ENCODE measurements around the gene TRMT11.
"Not testable (repeated sequence)": the region's sequence is repeated elsewhere in the genome, so short reads cannot be mapped to it uniquely, and the experiment has no call there.

TRMT11 gene

DNA sequence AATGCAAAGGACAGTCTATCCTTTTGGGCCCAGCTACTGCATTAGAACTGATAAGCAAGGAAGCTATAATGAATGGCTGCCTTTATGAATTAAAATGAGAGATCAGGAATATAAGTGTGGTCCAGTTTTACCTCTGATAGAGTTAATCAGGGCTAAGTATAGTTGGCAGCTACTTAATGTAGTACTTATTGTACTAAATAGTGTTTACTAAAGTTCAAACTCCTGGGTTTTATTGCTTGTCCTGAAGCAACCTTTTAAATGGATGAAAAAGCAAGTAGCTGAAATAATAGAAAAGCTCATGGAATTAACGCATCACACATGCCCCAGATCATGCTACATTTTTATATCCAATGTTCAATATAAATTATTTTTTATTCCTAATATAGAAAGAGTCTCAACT is 5.3 kb downstream of the TRMT11 start:
- DNase-seq (ENCODE audit: low read depth in 1 of 2, low spot score in 1 of 2) = no peak

DNA sequence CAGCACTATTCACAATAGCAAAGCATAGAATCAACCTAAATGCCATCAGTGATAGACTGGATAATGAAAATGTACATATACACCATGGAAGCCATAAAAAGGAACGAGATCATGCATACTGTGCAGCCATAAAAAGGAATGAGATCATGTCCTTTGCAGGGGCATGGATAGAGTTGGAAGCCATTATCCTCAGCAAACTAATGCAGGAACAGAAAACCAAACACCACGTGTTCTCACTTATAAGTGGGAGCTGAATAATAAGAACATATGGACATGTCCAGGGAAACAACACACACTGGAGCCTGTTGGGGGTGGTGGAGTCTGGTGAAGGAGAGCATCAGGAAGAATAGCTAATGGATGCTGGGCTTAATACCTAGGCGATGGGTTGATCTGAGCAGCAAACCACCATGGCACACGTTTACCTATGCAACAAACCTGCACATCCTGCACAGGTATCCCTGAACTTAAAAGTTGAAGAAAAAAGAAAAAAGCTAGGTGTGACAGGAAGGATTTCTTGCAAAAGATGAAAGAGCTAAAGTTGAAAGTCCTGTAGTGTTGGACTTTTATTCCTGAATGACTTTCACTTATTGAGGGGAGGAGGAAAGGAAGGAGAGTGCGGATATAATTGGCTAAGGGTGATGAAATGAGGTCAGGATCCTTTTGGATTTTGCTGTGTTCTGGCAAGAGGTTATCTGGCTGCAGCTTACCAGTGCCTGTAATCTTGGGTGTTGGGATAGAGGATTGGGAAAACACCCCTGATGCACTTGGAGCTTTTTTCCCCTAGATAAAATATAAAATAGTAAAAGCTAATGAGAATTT is 8.5 kb downstream of the TRMT11 start:
- DNase-seq (ENCODE audit: low read depth in 1 of 2, low spot score in 1 of 2) = no peak

DNA sequence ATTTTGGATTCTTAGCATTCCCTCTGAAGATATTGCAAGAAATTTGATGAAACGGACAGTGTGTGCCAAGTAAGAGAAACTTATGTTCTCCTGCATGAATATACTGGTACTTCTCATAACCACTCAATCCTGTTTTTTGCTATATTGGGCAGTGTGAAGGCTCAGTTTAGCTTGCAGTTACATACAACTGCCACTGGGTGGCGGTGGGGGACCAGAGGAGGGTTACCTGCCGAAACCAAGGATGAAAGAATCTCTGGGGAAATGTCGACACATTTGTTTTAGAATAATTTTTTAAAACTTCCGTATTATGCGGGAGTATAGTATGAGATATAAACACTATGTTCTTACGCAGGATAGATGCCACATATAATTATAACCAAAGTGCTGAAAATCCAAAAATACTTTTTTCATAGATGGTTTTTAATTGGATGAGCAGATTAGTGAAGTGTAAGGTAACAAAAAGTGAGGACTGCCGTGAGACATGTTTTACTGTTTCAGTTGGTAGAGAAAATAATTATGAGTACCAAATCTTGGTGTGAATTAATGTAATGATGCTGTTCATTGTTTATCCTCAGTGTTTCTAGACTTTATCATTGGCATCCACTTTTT is 9.7 kb downstream of the TRMT11 start:
- peak; percentile 36 to 38 for DNase-seq (ENCODE audit: low read depth in 1 of 2, low spot score in 1 of 2)

DNA sequence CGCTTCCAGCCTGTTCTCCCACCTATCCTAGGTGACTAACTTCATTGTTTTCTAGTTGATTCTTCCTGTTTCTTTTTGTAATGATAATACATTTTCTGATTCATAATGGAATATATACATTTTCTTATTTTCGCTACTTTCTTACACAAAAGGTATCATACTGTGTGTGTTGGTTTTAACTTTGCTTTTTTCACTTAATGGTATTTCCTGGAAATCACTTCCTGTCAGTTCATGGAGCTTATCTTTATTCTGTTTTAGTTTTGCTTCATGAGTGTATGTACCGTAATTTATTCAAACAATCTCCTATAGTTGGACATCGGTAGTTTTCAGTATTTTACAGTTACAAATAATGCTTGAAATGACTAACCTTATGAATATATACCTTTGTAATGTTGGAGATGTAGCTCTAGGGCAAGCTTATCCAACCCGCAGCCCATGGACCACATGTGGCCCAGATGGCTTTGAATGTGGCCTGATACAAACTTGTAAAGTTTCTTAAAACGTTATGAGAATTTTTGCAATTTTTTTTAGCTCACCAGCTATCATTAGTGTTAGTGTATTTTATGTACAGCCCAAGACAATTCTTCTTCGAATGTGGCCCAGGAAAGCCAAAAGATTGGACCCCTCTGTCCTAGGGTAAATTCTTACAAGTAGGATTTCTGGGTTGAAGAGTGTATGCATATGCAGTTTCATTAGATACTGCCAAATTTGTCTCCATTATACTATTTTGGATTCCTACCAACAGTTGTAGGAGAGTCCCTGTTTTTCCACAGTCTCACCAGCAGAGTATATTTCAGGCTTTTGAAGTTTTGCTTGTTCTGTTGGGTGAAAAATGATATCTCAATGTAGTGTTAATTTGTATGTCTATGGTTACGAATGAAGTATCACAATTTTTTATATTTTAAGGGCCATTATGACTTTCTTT is 16.7 kb downstream of the TRMT11 start:
- DNase-seq (ENCODE audit: low read depth in 1 of 2, low spot score in 1 of 2) = no peak

DNA sequence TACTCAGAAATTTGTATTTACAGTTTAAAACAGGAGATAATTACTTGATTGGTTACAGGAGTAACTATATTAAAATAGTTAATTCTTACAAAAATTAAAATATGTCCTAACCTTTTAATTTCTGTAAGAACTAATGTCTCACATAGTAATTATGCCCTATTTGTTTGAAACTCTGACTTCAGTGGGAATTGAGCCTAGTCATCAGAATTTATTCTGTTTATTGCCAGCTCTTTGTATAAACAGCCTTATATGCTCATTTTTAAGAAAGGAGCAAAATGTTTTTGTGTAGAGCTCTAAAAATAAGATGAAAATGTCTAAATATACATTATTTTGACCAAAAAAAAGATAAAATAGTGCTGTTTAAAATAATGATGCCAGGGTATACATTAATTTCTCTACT is 21.5 kb downstream of the TRMT11 start:
- no peak for DNase-seq (ENCODE audit: low read depth in 1 of 2, low spot score in 1 of 2)

DNA sequence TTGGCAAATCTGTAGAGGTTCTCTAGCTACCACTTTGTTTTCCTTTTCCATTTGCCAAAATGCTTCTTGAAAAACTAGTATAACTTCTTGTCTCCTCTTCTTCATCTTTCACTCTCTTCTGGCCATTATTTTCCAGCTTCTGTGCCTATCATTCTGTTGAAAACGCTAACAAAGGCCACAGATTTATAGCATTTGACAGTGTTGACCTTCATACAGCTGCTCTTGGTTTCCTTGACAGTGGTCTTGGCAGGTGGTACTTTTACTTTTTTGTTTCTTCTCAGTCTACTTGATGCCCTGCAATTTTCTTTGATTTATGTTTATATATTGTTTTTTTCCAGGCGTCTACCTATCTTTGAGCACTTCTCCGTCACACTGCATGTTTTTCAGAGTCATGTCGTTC is 23.7 kb downstream of the TRMT11 start:
- DNase-seq (ENCODE audit: low read depth in 1 of 2, low spot score in 1 of 2) = no peak

DNA sequence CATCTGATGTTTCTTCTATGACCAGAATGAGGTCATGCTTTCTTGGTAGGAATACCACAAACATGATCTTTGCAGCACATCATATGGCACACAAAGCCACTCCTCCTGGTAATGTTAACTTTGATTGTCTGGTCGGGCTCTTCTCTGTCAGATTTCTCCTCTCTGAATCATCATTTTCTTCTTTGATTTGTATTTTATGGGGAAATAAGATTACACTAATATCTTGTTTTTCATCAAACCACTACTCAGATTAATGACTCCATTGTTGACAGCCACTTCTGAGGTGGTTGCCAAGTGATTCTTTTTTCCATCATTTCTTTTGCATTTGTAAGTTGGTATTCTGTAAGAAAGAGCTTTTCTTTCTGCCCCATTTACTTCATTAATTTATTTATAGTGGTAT is 29.5 kb downstream of the TRMT11 start:
- DNase-seq (ENCODE audit: low read depth in 1 of 2, low spot score in 1 of 2) = no peak

DNA sequence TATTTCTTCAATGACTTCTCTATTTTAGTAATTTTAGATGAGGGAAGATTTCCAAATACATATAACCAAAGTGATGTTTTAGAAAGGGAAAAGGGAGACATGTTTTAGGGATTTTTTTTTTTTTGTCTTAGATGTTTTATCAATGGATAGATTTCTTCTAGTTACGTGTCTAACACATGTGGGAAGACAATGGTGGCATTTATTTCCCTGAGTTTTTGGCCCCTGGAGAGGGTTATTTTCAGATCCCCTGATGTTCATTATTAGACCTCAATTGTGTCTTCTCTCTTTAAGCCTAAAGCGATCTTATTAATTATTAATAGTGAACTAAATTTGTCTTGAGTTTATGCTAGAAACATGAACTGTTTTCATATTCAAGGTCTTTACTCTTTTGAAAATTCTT is 30.3 kb downstream of the TRMT11 start:
- no peak for DNase-seq (ENCODE audit: low read depth in 1 of 2, low spot score in 1 of 2)

DNA sequence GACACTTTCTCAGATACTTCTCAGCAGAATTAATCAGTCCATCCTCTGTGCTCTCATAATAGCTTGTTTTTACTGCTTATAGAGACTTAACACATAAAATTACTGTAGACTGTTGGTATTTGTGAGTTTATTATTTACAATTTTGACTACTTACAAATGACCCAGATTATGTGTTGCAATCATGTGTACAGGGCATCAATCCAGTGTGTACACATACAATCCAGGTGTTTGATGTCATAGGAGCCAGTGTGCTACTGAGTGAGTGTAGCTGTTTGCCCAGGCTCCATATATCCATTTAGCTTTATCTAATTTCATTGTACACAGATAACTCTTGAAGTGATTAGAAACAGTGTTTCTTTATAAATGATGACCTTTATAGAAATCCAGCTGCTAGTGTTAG is 31.3 kb downstream of the TRMT11 start:
- no peak for DNase-seq (ENCODE audit: low read depth in 1 of 2, low spot score in 1 of 2)

DNA sequence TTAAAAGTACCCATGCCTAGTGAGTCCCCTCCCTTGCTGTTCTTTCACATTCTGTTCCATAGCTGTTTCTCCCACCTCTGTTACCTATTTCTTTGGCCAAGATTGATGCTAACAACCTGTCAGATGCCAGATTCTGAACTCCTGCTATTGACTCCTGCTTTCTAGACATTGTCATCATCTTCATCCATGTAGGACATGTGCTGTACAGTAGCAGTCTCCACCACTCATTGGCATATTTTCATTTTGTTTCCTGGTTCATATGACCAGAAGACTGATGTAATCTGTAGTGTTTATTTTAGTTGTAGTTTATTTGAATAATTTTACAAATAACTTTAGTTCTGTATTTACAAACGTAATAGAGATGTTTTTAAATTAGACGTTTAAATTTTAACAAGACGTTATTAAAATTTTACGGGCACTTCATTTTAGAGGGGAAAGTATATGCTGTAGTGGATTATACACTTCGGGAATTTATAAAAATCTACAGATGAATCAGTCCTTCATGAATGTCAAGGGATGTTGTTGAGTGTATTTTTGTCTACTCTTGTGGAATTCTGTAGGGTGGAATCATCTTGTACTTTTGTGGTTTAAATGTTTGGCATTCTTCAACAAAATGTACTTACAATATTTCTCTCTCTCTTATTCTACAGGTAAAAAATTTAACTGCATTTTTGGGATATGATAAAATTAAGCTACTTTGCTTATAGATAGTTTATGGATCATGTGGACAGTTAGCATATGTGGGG is 34.1 kb downstream of the TRMT11 start:
- no peak for DNase-seq (ENCODE audit: low read depth in 1 of 2, low spot score in 1 of 2)

DNA sequence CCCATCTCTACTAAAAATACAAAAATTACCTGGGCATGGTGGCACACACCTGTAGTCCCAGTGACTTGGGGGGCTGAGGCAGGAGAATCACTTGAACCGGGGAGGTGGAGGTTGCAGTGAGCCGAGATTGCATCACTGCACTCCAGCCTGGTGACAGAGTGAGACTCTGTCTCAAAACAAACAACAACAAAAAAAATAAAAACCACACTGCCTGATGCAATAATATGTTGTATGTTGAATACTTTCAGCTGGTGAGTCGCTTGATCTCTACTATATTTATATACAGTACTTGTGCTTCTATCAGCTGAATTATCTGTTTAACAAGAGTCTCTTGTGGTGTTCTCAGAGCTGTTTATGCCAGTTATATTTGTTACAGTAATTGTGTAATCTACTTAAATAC is 37.1 kb downstream of the TRMT11 start:
- DNase-seq (ENCODE audit: low read depth in 1 of 2, low spot score in 1 of 2) = not testable (repeated sequence)

DNA sequence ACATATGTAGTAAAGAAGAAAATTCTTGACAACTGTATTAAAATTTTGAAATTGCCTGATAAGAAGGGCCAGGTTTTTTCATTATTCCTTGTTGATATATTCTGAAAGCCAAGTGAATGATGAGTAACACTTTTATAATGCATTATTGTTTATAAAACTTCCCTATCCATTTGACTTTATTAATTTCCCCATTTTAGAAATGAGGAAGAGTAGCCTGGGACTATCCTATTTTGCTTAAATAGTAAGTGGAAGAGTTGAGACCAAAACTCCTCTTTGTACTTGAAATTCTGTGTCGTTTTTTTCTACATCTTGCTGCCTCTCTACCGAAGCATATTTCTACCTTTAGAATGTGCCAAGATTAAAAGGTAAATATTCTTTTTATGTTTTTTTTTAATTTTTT is 39.7 kb downstream of the TRMT11 start:
- DNase-seq (ENCODE audit: low read depth in 1 of 2, low spot score in 1 of 2) = no peak

DNA sequence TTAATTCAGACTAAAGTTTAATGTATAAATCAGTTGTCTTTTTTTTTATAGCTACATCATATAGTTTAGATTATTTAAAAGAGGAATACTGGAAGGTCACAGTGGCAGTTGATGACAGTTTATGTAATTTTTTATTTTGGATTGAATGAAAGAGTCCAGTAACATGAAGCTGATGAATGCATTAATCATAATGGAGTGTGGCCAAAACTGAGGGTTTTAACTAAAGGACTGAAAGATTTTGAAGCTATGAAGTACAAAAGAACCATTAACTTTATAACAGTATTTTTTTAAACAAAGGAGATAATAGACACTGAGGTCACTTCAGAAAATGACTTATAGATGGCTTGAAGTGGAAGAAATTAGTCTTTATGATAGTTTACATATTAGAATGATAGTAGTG is 41.3 kb downstream of the TRMT11 start:
- DNase-seq (ENCODE audit: low read depth in 1 of 2, low spot score in 1 of 2) = no peak

DNA sequence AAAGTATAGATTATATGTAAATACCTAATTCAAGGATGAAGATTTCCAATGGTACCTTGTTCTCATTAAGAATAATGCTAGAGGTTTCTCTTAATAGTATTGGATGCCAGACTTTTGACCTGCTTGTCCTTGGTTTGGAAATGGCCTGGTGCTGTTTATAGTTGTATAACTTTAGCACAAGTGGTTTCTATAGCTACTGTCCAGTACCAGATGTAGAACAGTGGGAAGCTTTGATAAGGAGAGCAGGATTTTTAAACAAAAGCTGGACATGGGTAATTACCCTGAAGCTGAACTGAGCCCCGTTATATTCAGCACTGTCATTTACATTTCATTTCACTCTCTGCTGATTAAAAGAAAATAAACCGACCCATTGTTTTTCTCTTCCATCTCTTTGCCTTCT is 43.7 kb downstream of the TRMT11 start:
- DNase-seq (ENCODE audit: low read depth in 1 of 2, low spot score in 1 of 2) = no peak

DNA sequence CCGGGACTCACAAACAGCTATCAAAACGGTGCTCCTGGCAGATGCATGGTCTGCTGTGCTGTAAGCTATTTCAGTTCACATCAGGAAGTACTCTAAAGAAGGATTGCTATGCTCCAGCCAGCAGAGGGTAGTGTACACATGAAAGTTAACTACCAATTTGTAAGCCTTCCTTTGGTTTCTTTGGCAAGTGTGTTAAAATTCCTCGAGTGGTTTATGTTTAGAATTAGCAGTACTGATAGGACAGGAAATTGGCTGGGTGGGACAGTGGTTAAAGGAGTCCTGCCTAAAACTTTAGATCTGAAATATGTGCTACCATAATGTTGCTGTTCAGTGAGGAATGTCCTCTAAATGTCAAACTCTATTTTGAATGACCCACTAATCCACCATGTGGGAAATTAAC is 47.4 kb downstream of the TRMT11 start:
- no peak for DNase-seq (ENCODE audit: low read depth in 1 of 2, low spot score in 1 of 2)

DNA sequence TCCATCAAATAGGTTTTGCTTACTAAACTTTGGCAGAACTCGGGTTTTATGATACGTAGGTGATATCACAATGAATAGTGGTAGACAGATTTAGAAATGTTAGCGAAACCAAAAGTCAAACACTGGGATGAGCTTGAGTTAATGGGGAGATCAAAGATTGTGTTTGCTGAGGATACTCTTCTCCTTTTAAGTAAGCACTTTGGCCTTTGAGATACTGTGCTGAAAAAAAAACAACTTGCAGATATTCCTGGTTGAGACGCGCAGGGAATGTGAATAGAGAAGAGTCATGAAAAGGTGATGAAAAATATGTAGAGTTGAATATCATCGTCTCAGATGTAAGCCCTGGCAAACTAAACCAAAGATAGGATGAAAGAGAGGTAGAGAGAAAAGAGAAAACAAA is 48.3 kb downstream of the TRMT11 start:
- no peak for DNase-seq (ENCODE audit: low read depth in 1 of 2, low spot score in 1 of 2)

DNA sequence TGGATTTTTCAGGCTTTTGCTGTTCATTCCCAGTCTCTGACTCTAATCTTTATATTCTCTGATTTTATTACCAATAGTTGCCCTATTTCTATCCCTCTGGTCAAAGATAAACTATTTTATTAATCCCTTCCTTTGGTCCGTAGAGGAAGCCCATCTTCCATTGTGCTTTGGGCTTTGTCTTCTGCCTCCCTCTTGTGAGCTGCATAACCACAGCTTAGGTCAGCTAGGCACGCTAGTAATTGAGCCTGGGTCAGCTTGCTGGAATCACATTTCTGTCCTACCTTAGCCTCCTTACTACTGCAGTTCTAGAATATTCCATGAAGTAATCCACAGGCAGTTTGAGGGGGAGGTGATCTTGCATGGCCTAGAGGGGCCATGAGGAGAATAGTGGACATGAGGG is 49.4 kb downstream of the TRMT11 start:
- DNase-seq (ENCODE audit: low read depth in 1 of 2, low spot score in 1 of 2) = no peak

DNA sequence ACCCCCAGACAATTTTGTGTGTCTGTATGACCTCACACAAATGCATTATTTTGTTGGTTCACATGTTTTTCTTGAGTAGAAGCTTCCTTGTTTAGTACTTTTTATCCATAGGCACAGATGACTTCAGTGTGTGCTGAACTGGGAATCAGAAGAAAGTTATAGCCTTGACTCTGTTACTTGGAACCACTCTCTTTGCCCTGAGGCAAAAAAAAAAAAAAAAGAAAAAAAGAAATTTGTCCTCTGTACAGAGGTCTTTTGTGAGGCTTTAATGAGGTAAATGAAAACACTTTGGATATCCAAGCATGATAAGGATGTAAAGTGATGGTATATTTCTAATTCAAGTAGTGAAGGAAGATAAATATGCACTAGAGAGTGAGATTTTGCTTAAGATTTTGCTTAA is 51.9 kb downstream of the TRMT11 start:
- DNase-seq (ENCODE audit: low read depth in 1 of 2, low spot score in 1 of 2) = no peak

DNA sequence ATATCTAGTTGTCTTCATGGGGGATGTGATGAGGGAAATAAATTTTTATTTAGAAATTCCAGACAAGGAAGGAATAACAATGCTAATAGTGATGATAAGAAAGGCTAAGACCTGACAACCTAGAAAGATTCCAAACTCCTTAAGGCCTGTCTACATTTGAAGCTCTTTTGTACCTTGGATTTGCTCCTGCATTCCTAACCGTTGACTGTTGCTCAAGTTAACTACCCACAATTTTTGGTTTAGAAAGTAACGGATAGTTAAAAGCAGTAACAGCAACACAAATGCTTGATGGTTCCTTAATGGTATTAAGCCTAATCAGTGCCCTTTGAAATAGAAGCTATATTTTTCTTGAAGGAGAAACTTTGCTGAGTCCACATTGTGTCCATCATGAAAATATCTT is 52.9 kb downstream of the TRMT11 start:
- DNase-seq (ENCODE audit: low read depth in 1 of 2, low spot score in 1 of 2) = no peak

DNA sequence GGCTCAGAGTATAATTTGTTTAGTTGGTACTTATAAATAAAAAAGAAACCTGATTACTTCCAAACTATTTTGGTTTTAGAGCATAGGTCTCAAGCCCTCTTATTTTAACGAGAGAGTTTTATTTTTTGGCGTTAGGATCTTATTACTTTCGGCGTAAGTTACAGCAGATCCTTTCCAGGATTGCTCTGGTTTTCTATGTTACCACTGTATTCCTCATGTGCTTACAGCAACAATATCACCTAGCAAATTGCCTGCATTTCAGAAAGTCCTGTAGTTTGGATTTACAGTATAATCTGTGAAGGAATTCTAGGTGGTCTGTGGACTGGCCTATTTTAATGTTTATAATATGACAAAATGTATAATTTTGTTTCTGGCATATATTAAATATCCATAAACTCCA is 54.1 kb downstream of the TRMT11 start:
- no peak for DNase-seq (ENCODE audit: low read depth in 1 of 2, low spot score in 1 of 2)

DNA sequence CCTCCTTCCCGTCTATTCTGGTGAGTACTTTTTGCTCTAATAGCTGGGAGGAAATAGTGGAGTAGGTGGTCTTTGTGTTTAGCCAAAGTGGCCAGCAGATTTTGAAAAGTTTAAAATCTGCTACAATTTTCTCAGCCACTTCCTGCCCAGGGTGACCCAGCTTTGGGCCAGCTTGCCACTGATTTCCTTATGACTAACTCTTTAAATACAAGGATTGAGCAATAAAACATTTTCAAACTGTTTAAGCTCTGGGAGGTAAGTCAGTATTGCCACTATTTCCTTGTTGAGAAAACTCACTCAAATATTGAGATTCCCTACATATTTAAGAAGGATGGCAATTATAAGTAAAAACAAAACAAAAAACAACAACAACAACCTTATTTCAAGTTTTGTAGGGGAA is 54.5 kb downstream of the TRMT11 start:
- no peak for DNase-seq (ENCODE audit: low read depth in 1 of 2, low spot score in 1 of 2)

All from activated T-helper 1 cell treated with anti-CD3 and anti-CD28 coated beads, Interleukin-2, amount 50 U/mL, for 16 hours (primary cell).